Peyer's patch (tissue), 4 donors: ENCODE results near the gene RBL2. TPM values are rescaled to one million over a fixed set of nuclear protein-coding genes. Genes with fewer than 3 reads are reported as not detected.

ENCODE experiments used
- DNase-seq, 3 donors: peaks; one replicate each; pipeline ENCODE4 v3.0.0-alpha.2; 2017 to 2019
- H3K27ac ChIP-seq, 4 donors: fragments of 200-600 bp; sonication (generic); one replicate each; pipeline ENCODE4 v1.5.1; 2016 to 2019
- H3K27me3 ChIP-seq, 2 donors: fragments of 200-600 bp; sonication (generic); one replicate each; pipeline ENCODE4 v1.5.1; 2019
- H3K36me3 ChIP-seq, 3 donors: fragments of 200-600 bp; sonication (generic); one replicate each; pipeline ENCODE4 v1.5.1; 2016 to 2019
- H3K4me1 ChIP-seq, 4 donors: fragments of 200-600 bp; sonication (generic); one replicate each; pipeline ENCODE4 v1.5.1; 2016 to 2019
- H3K4me3 ChIP-seq, 4 donors: fragments of 200-600 bp; sonication (generic); 1 replicate in 3 of 4; 2 replicates in 1 of 4; pipeline ENCODE4 v1.5.1; 2016 to 2019; ENCODE audit warnings: mild to moderate bottlenecking in 1 of 4
- H3K9me3 ChIP-seq, 4 donors: fragments of 200-600 bp; sonication (generic); one replicate each; pipeline ENCODE4 v1.5.1; 2016 to 2019; ENCODE audit warnings: mild to moderate bottlenecking in 1 of 4
- CTCF ChIP-seq, 6 experiments: fragments of 450-650 bp in 4 of 6; fragments of 200-600 bp in 2 of 6; sonication (generic) in 1 of 6; IDR thresholded peaks; one replicate each; pipeline ENCODE4 v1.5.1; 2017 to 2019; ENCODE audit warnings: antibody characterized with exemption in 6 of 6, mild to moderate bottlenecking in 3 of 6, moderate library complexity in 1 of 6
- POLR2A ChIP-seq, 2 donors: fragments of 450-650 bp; IDR thresholded peaks; one replicate each; pipeline ENCODE4 v1.5.1; 2017; ENCODE audit warnings: antibody characterized with exemption in 2 of 2, mild to moderate bottlenecking in 2 of 2, moderate library complexity in 2 of 2
- total RNA-seq, 4 donors: library from RNA; depleted of rRNA; stranded (reverse); fragments of >200 nt; gene quantifications; one replicate each; pipeline ENCODE4 v1.1.0, GENCODE V29; 2016

The RBL2 gene
- total RNA-seq, 4 donors from 2014 or later, result 64.1 to 106 (median 88.4) TPM

DNA sequence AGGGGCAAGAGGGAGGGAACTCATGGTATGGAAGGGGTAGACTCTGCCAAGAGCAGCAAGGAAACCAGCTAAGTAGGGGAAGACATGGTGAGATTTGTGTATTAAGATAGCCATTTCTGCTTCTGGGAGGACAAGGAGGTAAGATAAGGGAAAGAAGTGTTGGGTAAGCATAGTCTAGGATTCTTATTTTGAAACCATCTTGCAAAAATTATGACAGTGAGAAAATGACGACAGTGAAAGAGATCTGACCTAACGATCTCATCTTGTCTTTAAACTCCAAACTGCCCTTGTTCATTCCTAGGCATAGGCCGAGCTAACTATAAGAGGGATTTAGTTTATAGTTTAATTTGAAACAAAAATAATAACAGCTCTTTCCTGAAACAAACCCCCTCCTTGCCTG, 5.6 kb upstream of the RBL2 start:
- no peak for TF ChIP-seq POLR2A (IDR thresholded peaks at IDR 0.05)
- no peak for TF ChIP-seq CTCF (IDR thresholded peaks at IDR 0.05)
- Histone ChIP-seq H3K27me3 (no peaks in the 10 kb centered on the region), H3K9me3 (peaks cover 0 to 8% (median 0%) of the 10 kb centered on the region in 4 donors), H3K36me3 (no peaks in the 10 kb centered on the region), H3K4me1 (no peaks in the 10 kb centered on the region), H3K4me3 (no peak overlapping the region), H3K27ac (no peak overlapping the region)
- no peak for DNase-seq

- Histone ChIP-seq H3K4me1 (no peaks in the 10 kb centered on the region), H3K4me3 (no peak overlapping the region), H3K36me3 (no peaks in the 10 kb centered on the region), H3K27me3 (no peaks in the 10 kb centered on the region), H3K9me3 (peaks cover 0 to 1% (median 0%) of the 10 kb centered on the region in 4 donors), H3K27ac (no peak overlapping the region)
- no peak for TF ChIP-seq CTCF (IDR thresholded peaks at IDR 0.05)
- DNase-seq, result no peak
Observed at GRCh38 chr16:53429221-53429943, 4.9 kb upstream of the RBL2 start.

- no peak for DNase-seq
- H3K4me1 ChIP-seq, result no peaks in the 10 kb centered on the region
- H3K9me3 ChIP-seq, result no peaks in the 10 kb centered on the region
- no peaks in the 10 kb centered on the region for H3K36me3 ChIP-seq
- H3K4me3 ChIP-seq, result no peak overlapping the region
- no peak for TF ChIP-seq POLR2A (IDR thresholded peaks at IDR 0.05)
- TF ChIP-seq CTCF (IDR thresholded peaks at IDR 0.05), result no peak
- no peak overlapping the region for H3K27ac ChIP-seq
- H3K27me3 ChIP-seq, result no peaks in the 10 kb centered on the region
Observed at GRCh38 chr16:53430363-53430762, 3.9 kb upstream of the RBL2 start.

DNA sequence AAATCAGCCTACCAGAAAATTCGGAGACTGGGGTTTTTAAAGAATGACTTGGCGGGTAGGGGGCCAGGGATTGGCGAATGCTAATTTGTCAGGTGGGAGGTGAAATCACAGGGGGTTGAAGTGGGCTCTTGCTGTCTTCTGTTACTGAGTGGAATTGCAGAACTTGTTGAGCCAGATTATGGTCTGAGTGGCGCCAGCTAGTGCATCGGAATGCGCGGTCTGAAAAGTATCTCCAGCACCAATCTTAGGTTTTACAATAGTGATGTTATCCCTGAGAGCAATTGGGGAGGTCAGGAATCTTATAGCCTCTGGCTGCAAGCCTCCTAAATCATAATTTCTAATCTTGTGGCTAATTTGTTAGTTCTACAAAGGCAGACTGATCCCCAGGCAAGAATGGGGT, 762 bp upstream of the RBL2 start:
- Histone ChIP-seq H3K4me1 (peaks cover 0 to 14% (median 0%) of the 10 kb centered on the region in 4 donors), H3K27ac (peak overlapping the region in 1 of 4 donors; percentile 97), H3K36me3 (no peaks in the 10 kb centered on the region), H3K9me3 (no peaks in the 10 kb centered on the region), H3K27me3 (no peaks in the 10 kb centered on the region), H3K4me3 (peak overlapping the region in 2 of 4 donors; percentile 92 to 97)
- TF ChIP-seq POLR2A (IDR thresholded peaks at IDR 0.05) (no peak), CTCF (IDR thresholded peaks at IDR 0.05) (no peak)
- DNase-seq, result no peak

- H3K4me3 ChIP-seq, result peak overlapping the region; percentile 88 to 97 (median 94)
- H3K27me3 ChIP-seq, result no peaks in the 10 kb centered on the region
- no peaks in the 10 kb centered on the region for H3K9me3 ChIP-seq
- TF ChIP-seq POLR2A (IDR thresholded peaks at IDR 0.05) (no peak), CTCF (IDR thresholded peaks at IDR 0.05) (no peak)
- peak overlapping the region; percentile 93 to 99 (median 95) for H3K27ac ChIP-seq
- no peak for DNase-seq
- H3K4me1 ChIP-seq, result peaks cover 0 to 14% (median 0%) of the 10 kb centered on the region in 4 donors
- no peaks in the 10 kb centered on the region for H3K36me3 ChIP-seq
Observed at GRCh38 chr16:53433930-53434376, 318 bp upstream of the RBL2 start.
